Activated naive CD8-positive, alpha-beta T cell treated with anti-CD3 and anti-CD28 coated beads, Interleukin-2, amount 10 ng/mL, durations not matched to agents 7 days and 5 days (primary cell): Measurements from ENCODE around the gene HDAC4. TPM values are rescaled to one million over a fixed set of nuclear protein-coding genes. Genes with fewer than 3 reads are reported as not detected.
A peak's percentile ranks its signal among the peaks of the same experiment; 100 is the strongest.

ENCODE experiments used
- ATAC-seq: fragments of 150-1000 bp; cut with Tn5 transposase; one replicate; pipeline ENCODE4 v1.10.0; 2021; ENCODE audit warnings: low read depth, moderate library complexity
- POLR2A ChIA-PET: fragments of 350-600 bp; sonication (Branson Sonifier 250); formaldehyde crosslinking; loops from one replicate; lab custom pipeline; 2021; ENCODE audit warnings: antibody characterized with exemption; lab: Charles Lee
- DNase-seq: peaks from one replicate; pipeline ENCODE4 v3.0.0; 2021
- H3K27ac Mint-ChIP-seq: one replicate; pipeline ENCODE4 v1.8.0; 2022; ENCODE audit warnings: mild to moderate bottlenecking, mixed read lengths
- H3K27me3 Mint-ChIP-seq: one replicate; pipeline ENCODE4 v1.8.0; 2022; ENCODE audit warnings: mild to moderate bottlenecking, moderate library complexity, mixed read lengths
- H3K36me3 Mint-ChIP-seq: one replicate; pipeline ENCODE4 v1.8.0; 2021; ENCODE audit warnings: mild to moderate bottlenecking, mixed read lengths
- H3K4me1 Mint-ChIP-seq: one replicate; pipeline ENCODE4 v1.8.0; 2021; ENCODE audit warnings: mixed read lengths
- H3K4me3 Mint-ChIP-seq: one replicate; pipeline ENCODE4 v1.8.0; 2022; ENCODE audit warnings: mild to moderate bottlenecking, moderate library complexity, mixed read lengths
- H3K9me3 Mint-ChIP-seq: one replicate; pipeline ENCODE4 v1.8.0; 2021; ENCODE audit warnings: mixed read lengths
- total RNA-seq, 2 experiments: library from RNA; stranded (reverse); gene quantifications; one replicate each; pipeline ENCODE4 v1.2.3, GENCODE V29; 2021

The HDAC4 gene
- total RNA-seq, 2 experiments from 2014 or later, result 54.0 to 57.4 TPM

- Mint-ChIP-seq H3K4me1 (peaks cover 36% of the 10 kb centered on the region), H3K4me3 (peak overlapping the region; percentile 93), H3K27ac (no peak overlapping the region), H3K9me3 (no peaks in the 10 kb centered on the region), H3K27me3 (no peaks in the 10 kb centered on the region), H3K36me3 (peaks cover 7% of the 10 kb centered on the region)
- no peak for DNase-seq
- POLR2A ChIA-PET, result interaction anchor here (0.7 to 2.1 kb wide), 6 partner anchors 9 to 131 kb away, joined by 3 to 9 read pairs (median 3); no protein-coding TSS in a partner anchor
- ATAC-seq, result no peak
Observed at GRCh38 chr2:239398521-239398921, 2.3 kb downstream of the HDAC4 start.

GRCh38 chr2:239397931-239398471 is 2.8 kb downstream of the HDAC4 start:
- ATAC-seq (no peak), DNase-seq (peak; percentile 14)
- POLR2A ChIA-PET, result interaction anchor here (0.7 to 2.1 kb wide), 5 partner anchors 9 to 131 kb away, joined by 3 to 11 read pairs (median 3); no protein-coding TSS in a partner anchor
- Mint-ChIP-seq H3K9me3 (no peaks in the 10 kb centered on the region), H3K27me3 (no peaks in the 10 kb centered on the region), H3K4me3 (no peak overlapping the region), H3K4me1 (peaks cover 39% of the 10 kb centered on the region), H3K27ac (no peak overlapping the region), H3K36me3 (peaks cover 7% of the 10 kb centered on the region)

GRCh38 chr2:239396881-239397681 is 3.7 kb downstream of the HDAC4 start:
- no peak overlapping the region for H3K27ac Mint-ChIP-seq
- H3K4me1 Mint-ChIP-seq, result peaks cover 36% of the 10 kb centered on the region
- no peaks in the 10 kb centered on the region for H3K9me3 Mint-ChIP-seq
- no peak overlapping the region for H3K4me3 Mint-ChIP-seq
- no peaks in the 10 kb centered on the region for H3K27me3 Mint-ChIP-seq
- DNase-seq (peak; percentile 45), ATAC-seq (no peak)
- H3K36me3 Mint-ChIP-seq, result peaks cover 6% of the 10 kb centered on the region
- POLR2A ChIA-PET, result interaction anchor here (0.5 to 1.7 kb wide), 3 partner anchors 62 to 130 kb away, joined by 4 to 11 read pairs (median 4); no protein-coding TSS in a partner anchor

DNA sequence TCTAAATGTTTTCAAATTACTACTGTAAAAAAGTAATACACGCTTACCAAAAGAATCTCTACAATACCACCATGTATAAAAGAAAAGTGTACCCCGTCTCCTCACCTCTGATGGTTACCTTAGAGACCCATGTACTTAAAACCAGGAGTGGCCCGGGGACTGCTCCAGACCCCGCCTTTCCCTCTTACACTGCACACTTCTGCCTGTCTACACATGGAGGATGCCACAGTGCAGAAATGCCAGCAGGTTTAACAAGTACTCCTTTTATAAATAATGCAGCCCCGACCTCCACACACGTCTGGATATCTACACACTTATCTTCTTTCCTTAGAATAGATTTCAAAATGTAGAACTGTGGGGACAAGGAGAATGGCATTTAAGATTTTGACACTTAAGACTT is 5.3 kb downstream of the HDAC4 start:
- no peak overlapping the region for H3K27ac Mint-ChIP-seq

DNA sequence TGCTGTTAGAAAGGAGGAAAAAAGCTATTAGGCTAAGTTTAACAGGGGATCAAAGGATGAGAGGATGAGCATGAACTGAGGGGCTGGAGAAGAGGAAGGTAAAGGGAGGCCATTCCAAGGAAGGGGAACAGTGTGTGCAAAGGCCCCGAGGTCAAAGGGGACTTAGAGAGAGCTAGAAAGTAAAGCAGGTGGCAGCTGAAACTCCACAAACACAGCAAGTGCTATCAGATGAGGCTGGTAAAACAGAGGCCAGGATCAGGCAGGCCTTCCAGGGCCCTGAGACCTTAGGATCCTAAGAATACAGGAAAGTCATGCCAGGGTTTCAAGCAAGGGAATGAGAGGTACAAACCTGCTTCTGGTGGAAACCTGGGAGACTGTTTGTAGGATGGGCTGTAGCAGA is 5.8 kb downstream of the HDAC4 start:
- peaks cover 34% of the 10 kb centered on the region for H3K4me1 Mint-ChIP-seq
- H3K27ac Mint-ChIP-seq, result no peak overlapping the region
- ATAC-seq (no peak), DNase-seq (peak; percentile 6)
- POLR2A ChIA-PET, result interaction anchor here (1.1 kb wide), 1 partner anchor 128 kb away, joined by 4 read pairs; no protein-coding TSS in a partner anchor
- H3K27me3 Mint-ChIP-seq, result no peaks in the 10 kb centered on the region
- H3K9me3 Mint-ChIP-seq, result no peaks in the 10 kb centered on the region
- H3K36me3 Mint-ChIP-seq, result peaks cover 7% of the 10 kb centered on the region
- H3K4me3 Mint-ChIP-seq, result no peak overlapping the region

More for the DNA sequence above, 5.3 kb downstream of the HDAC4 start:
- no peak for ATAC-seq
- POLR2A ChIA-PET, result no interaction called here
- H3K36me3 Mint-ChIP-seq, result peaks cover 4% of the 10 kb centered on the region
- no peak overlapping the region for H3K4me3 Mint-ChIP-seq
- H3K4me1 Mint-ChIP-seq, result peaks cover 34% of the 10 kb centered on the region
- no peaks in the 10 kb centered on the region for H3K27me3 Mint-ChIP-seq
- no peaks in the 10 kb centered on the region for H3K9me3 Mint-ChIP-seq
- DNase-seq, result no peak

GRCh38 chr2:239394346-239394945 is 6.4 kb downstream of the HDAC4 start:
- peaks cover 33% of the 10 kb centered on the region for H3K4me1 Mint-ChIP-seq
- DNase-seq (peak; percentile 15), ATAC-seq (no peak)
- POLR2A ChIA-PET, result interaction anchor here (1.1 kb wide), 1 partner anchor 127 kb away, joined by 4 read pairs; no protein-coding TSS in a partner anchor
- peaks cover 7% of the 10 kb centered on the region for H3K36me3 Mint-ChIP-seq
- H3K4me3 Mint-ChIP-seq, result no peak overlapping the region
- no peaks in the 10 kb centered on the region for H3K27me3 Mint-ChIP-seq
- no peaks in the 10 kb centered on the region for H3K9me3 Mint-ChIP-seq
- no peak overlapping the region for H3K27ac Mint-ChIP-seq

GRCh38 chr2:239393941-239394340 is 6.9 kb downstream of the HDAC4 start:
- Mint-ChIP-seq H3K27ac (no peak overlapping the region), H3K4me1 (peaks cover 29% of the 10 kb centered on the region), H3K9me3 (peaks cover 1% of the 10 kb centered on the region), H3K27me3 (no peaks in the 10 kb centered on the region), H3K36me3 (peaks cover 4% of the 10 kb centered on the region), H3K4me3 (no peak overlapping the region)
- ATAC-seq, result no peak
- POLR2A ChIA-PET, result no interaction called here
- no peak for DNase-seq

- Mint-ChIP-seq H3K27ac (peak overlapping the region; percentile 62), H3K4me1 (peaks cover 27% of the 10 kb centered on the region), H3K9me3 (peaks cover 1% of the 10 kb centered on the region), H3K36me3 (peaks cover 4% of the 10 kb centered on the region), H3K27me3 (no peaks in the 10 kb centered on the region), H3K4me3 (no peak overlapping the region)
- ATAC-seq (no peak), DNase-seq (peak; percentile 19)
- POLR2A ChIA-PET, result no interaction called here
Observed at GRCh38 chr2:239393388-239393940, 7.4 kb downstream of the HDAC4 start.

DNA sequence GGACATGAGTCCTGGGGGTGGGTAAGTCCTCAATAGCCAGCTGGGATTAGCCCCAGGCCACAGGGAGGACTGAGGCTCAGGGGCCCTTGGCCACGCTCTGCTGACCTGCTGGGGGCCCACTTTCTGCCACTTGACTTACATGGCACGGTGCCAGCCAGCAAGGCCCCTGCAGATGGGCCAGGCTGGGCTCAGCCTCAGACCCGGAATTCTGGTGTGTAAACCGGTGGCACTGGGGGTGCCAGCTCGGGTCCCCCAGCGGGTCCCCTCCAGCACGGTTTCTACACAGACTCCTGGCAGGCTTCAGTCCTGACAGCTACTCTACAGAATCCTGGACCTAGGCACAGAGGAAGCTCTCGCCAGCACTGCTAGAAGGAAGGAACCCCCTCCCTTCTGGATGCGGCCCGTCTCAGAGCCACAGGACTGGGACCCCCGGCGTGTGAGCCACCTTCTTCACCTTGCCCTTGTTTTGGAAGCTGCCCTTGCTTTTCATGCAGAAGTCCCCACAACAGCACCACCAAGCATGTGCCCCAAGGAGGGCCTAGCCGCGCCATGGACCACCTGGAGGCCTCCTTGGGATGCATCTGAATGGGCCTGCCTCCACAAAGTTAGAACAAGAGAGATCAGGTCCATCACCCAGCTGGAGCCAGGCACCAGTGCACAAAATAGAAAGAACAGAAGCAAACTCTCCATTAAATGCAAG is 8.0 kb downstream of the HDAC4 start:
- Mint-ChIP-seq H3K27ac (no peak overlapping the region), H3K4me3 (no peak overlapping the region), H3K36me3 (peaks cover 4% of the 10 kb centered on the region), H3K27me3 (no peaks in the 10 kb centered on the region), H3K4me1 (peaks cover 24% of the 10 kb centered on the region), H3K9me3 (peaks cover 1% of the 10 kb centered on the region)
- ATAC-seq (no peak), DNase-seq (peak; percentile 19)
- POLR2A ChIA-PET, result no interaction called here

DNA sequence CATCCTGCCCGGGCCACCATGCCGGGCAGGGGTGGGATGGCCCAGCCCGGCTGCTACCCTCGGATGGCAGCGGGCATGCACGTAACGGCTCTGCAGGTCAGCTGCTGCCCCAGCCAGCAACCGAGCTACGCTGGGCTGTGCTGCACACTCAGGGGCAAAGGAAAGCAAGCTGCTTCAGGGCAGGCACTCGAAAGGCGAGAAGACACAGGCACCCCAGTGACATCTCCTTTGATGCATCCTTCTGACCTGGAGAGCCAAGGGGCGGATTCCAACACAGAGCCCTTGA is 8.8 kb downstream of the HDAC4 start:
- Mint-ChIP-seq H3K9me3 (peaks cover 1% of the 10 kb centered on the region), H3K4me1 (peaks cover 16% of the 10 kb centered on the region), H3K36me3 (peaks cover 3% of the 10 kb centered on the region), H3K4me3 (no peak overlapping the region), H3K27ac (no peak overlapping the region), H3K27me3 (no peaks in the 10 kb centered on the region)
- DNase-seq (peak; percentile 20), ATAC-seq (no peak)
- POLR2A ChIA-PET, result no interaction called here

- ATAC-seq, result no peak
- H3K27ac Mint-ChIP-seq, result no peak overlapping the region
- POLR2A ChIA-PET, result interaction anchor here (1.3 kb wide), 1 partner anchor 10 kb away, joined by 4 read pairs; the partner anchor contains the start of gene HDAC4
- peak; percentile 23 for DNase-seq
- peaks cover 13% of the 10 kb centered on the region for H3K4me1 Mint-ChIP-seq
- H3K4me3 Mint-ChIP-seq, result no peak overlapping the region
- H3K27me3 Mint-ChIP-seq, result no peaks in the 10 kb centered on the region
- peaks cover 3% of the 10 kb centered on the region for H3K36me3 Mint-ChIP-seq
- H3K9me3 Mint-ChIP-seq, result peaks cover 1% of the 10 kb centered on the region
Observed at GRCh38 chr2:239391286-239392071, 9.3 kb downstream of the HDAC4 start.

GRCh38 chr2:239390546-239391285 is 10.1 kb downstream of the HDAC4 start:
- Mint-ChIP-seq H3K27ac (no peak overlapping the region), H3K9me3 (peaks cover 1% of the 10 kb centered on the region), H3K36me3 (peaks cover 4% of the 10 kb centered on the region), H3K4me3 (no peak overlapping the region), H3K4me1 (peaks cover 10% of the 10 kb centered on the region), H3K27me3 (no peaks in the 10 kb centered on the region)
- DNase-seq (peak; percentile 12), ATAC-seq (no peak)
- POLR2A ChIA-PET, result interaction anchor here (1.3 kb wide), 1 partner anchor 10 kb away, joined by 4 read pairs; the partner anchor contains the start of gene HDAC4
